GM12892 (cell line): ENCODE results near the gene EGFLAM.

ENCODE experiments used
- POLR2A ChIP-seq: IDR thresholded peaks from 2 replicates; pipeline ENCODE4 v1.6.1; 2011; ENCODE audit warnings: low read depth, low read length, control low read depth
- POLR2AphosphoS5 ChIP-seq: IDR thresholded peaks from 2 replicates; pipeline ENCODE4 v1.6.1; 2011; ENCODE audit warnings: low read depth, low read length, control low read depth
- TAF1 ChIP-seq: IDR thresholded peaks from 2 replicates; pipeline ENCODE4 v1.6.1; 2011; ENCODE audit warnings: low read depth, mild to moderate bottlenecking, control low read depth, low read length, borderline replicate concordance

DNA sequence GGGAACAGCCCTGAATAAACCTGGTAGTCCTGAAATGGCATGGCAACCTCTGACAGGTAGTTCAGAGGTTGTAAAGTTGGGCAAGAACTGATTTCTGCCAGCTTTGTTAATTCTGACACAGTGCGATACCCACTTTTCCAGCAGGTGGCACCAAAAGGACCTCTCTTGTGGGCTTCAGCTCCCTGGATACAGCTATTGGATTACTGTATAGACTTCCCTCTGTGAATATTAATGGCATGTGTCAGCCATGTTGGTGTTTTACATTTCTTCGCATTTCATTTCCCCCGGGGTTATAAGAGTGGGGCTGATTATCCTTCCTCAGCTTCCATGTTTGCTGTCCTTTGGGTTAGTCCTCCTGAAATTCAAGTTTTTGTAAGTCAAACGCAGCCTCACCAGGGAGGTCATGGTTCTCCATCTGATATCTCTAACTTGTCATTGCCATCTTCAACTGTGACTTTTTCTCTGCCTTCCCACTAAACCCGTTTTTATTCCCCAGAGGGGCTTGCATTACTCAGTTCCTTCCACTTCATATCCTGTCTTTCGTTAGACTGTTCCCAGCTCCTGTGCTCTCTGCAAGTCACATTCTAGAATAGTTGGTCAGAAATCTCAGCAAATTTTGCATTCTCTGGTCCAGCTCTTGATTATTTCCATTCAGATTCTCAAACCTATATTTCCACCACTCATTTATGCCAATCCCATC is 162.5 kb downstream of the EGFLAM start:
- TF ChIP-seq TAF1 = no peak
- no peak for TF ChIP-seq POLR2AphosphoS5
- no peak for TF ChIP-seq POLR2A
